GM19099 (cell line): Measurements from ENCODE around the gene RBKS.

Source experiments
- POLR2A ChIP-seq: IDR thresholded peaks from 3 replicates; pipeline ENCODE4 v1.6.1; 2011; ENCODE audit warnings: low read depth; ENCODE audit not compliant: insufficient read length; ENCODE audit errors: extremely low read depth

RBKS gene

GRCh38 chr2:27856956-27857355, 33.2 kb downstream of the RBKS start:
- TF ChIP-seq POLR2A = no peak

- TF ChIP-seq POLR2A = no peak
These were observed 33.8 kb downstream of the RBKS start for GRCh38 chr2:27856386-27856785.

- no peak for TF ChIP-seq POLR2A
These were observed 34.7 kb downstream of the RBKS start for GRCh38 chr2:27855476-27855875.

GRCh38 chr2:27854229-27854862, 35.8 kb downstream of the RBKS start:
- no peak for TF ChIP-seq POLR2A

GRCh38 chr2:27852691-27853090, 37.5 kb downstream of the RBKS start:
- TF ChIP-seq POLR2A = no peak

- no peak for TF ChIP-seq POLR2A
These were observed 40.5 kb downstream of the RBKS start for GRCh38 chr2:27849558-27850205.

- no peak for TF ChIP-seq POLR2A
These were observed 42.9 kb downstream of the RBKS start for GRCh38 chr2:27847333-27847732.

GRCh38 chr2:27844821-27845255, 45.3 kb downstream of the RBKS start:
- TF ChIP-seq POLR2A = no peak

GRCh38 chr2:27843992-27844391, 46.2 kb downstream of the RBKS start:
- TF ChIP-seq POLR2A = no peak

- no peak for TF ChIP-seq POLR2A
These were observed 47.3 kb downstream of the RBKS start for GRCh38 chr2:27842894-27843293.

- no peak for TF ChIP-seq POLR2A
These were observed 51.1 kb downstream of the RBKS start for GRCh38 chr2:27839022-27839618.

GRCh38 chr2:27838502-27838901, 51.7 kb downstream of the RBKS start:
- TF ChIP-seq POLR2A = no peak

GRCh38 chr2:27833931-27834330, 56.3 kb downstream of the RBKS start:
- TF ChIP-seq POLR2A = no peak

- no peak for TF ChIP-seq POLR2A
These were observed 57.8 kb downstream of the RBKS start for GRCh38 chr2:27832396-27832795.

GRCh38 chr2:27831279-27832050, 58.7 kb downstream of the RBKS start:
- TF ChIP-seq POLR2A = no peak
